K562 (cell line): ENCODE data around the gene MYO18A. TPM values are rescaled to one million over a fixed set of nuclear protein-coding genes. Genes with fewer than 3 reads are reported as not detected.

Source experiments
- FOXP1 ChIP-seq: sonication (generic); formaldehyde crosslinking; IDR thresholded peaks from 2 replicates; pipeline ENCODE4 v1.8.0; 2022; ENCODE audit warnings: mild to moderate bottlenecking, missing genetic modification reagents
- MEIS2 ChIP-seq: fragments of 450-650 bp; IDR thresholded peaks from 2 replicates; pipeline ENCODE4 v1.6.1; 2014; ENCODE audit warnings: mild to moderate bottlenecking; ENCODE audit not compliant: partially characterized antibody
- SPI1 ChIP-seq: IDR thresholded peaks from 2 replicates; pipeline ENCODE4 v1.6.1; 2011; ENCODE audit warnings: low read depth, low read length, control low read depth, borderline replicate concordance
- TBL1XR1 ChIP-seq, 2 experiments: IDR thresholded peaks; 2 replicates each; pipeline ENCODE4 v1.6.1; 2012; ENCODE audit warnings: improper control_type of control experiment in 2 of 2, low read length in 2 of 2, mild to moderate bottlenecking in 1 of 2
- polyA plus RNA-seq, 8 experiments: library from polyadenylated mRNA; depleted of rRNA in 4 of 8; stranded (reverse) in 5 of 8; unstranded in 3 of 8; fragments of >200 nt; fragmentation: Nextera tagmentation in 2 of 8; fragmentation: Illumina TruSeq in 1 of 8; extraction: Ambion mirVana in 2 of 8; extraction: Trizol in 1 of 8; gene quantifications; 2 replicates each; pipeline versions ENCODE4 v1.2.1 to v1.2.3, GENCODE V29; 2011 to 2014; ENCODE audit warnings: inconsistent platforms in 1 of 8, missing spikeins in 1 of 8
- total RNA-seq, 7 experiments: library from RNA; depleted of rRNA in 6 of 7; stranded (reverse); fragments of >200 nt in 6 of 7; fragmentation: Illumina TruSeq in 2 of 7; extraction: Trizol in 2 of 7; gene quantifications; 2 replicates each; pipeline versions ENCODE4 v1.2.1 to v1.2.3, GENCODE V29; 2011 to 2021; ENCODE audit warnings: low replicate concordance in 1 of 7
- TF ChIP-seq, protein P1 (sequence below), 2 experiments: fragments of 250-450 bp in 1 of 2; fragments of 450-650 bp in 1 of 2; sonication (Bioruptor Pico) in 1 of 2; IDR thresholded peaks; 2 replicates each; pipeline versions ENCODE4 v1.6.1 to v1.8.0; 2016 to 2021; ENCODE audit warnings: mild to moderate bottlenecking in 2 of 2, moderate library complexity in 2 of 2, missing compliant biosample characterization in 1 of 2, missing genetic modification characterization in 1 of 2
- TF ChIP-seq, protein P2 (sequence below), 2 experiments: IDR thresholded peaks in 1 of 2; conservative IDR thresholded peaks in 1 of 2; 2 replicates each; pipeline ENCODE4 v1.6.1; 2016; ENCODE audit warnings: low read depth in 2 of 2, mild to moderate bottlenecking in 1 of 2, missing compliant biosample characterization in 1 of 2, missing genetic modification characterization in 1 of 2, moderate library complexity in 1 of 2
- TF ChIP-seq, protein P3 (sequence below): fragments of 450-650 bp; IDR thresholded peaks from 2 replicates; pipeline ENCODE4 v1.6.1; 2016; ENCODE audit warnings: antibody characterized with exemption

The MYO18A gene
- total and polyA plus RNA-seq, 9 of the 15 experiments (the other 6 are each of a cell fraction or from before 2014, with no cell fraction given) = 2.5 to 65.4 (median 17.1) TPM

DNA sequence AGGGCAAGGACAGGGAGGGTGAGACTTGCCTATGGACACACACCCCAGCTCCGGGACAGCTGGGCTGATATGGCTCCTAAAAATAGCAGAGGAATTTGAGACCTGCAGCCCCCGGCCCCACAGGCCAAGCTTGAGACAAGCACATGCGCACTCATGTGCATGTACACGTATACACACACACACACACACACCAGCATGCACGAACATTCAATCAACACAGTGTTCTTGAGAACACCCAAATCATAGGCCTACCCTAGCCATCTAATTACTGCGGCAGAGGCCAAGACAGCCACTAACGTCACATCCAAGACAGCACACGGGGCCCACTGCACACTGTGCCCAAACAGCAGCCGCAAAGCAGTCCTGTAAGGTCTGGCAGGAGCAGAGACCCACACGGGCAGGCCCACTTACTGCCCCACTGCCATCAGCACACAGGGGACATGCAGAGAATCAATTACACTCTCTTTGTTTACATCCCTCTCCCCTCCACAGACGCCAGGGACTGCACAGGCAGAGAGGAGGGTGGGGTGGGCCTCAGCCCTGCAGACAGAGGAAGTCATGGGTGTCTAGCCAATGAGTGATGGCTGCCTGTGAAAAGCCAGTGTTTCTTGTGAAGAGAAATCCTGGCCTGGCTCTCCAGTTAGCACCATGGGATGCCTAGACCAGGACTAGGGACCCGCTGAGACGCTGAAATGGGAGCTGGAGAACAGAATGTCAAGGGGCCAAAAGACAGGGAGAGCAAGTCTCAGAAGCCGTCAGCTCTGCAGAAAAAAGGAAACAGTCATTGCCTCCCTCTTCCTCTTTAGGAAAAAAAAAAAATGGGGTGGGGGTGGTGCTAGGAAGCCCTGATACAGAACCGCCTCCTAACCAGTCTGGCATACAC, 39.3 kb downstream of the MYO18A start (continued):
- TF ChIP-seq TBL1XR1 (IDR thresholded peaks at IDR 0.05; ENCODE audit: low read length in 2 of 2) = no peak
- TF ChIP-seq, protein P1, sequence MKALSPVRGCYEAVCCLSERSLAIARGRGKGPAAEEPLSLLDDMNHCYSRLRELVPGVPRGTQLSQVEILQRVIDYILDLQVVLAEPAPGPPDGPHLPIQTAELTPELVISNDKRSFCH (CRISPR knock-in tag; IDR thresholded peaks at IDR 0.05) = no peak
- TF ChIP-seq, protein P1 (tag; IDR thresholded peaks at IDR 0.05) = no peak
- peak; percentile 50; the same call in 1 of the 2 replicates for TF ChIP-seq SPI1
- TF ChIP-seq, protein P2, sequence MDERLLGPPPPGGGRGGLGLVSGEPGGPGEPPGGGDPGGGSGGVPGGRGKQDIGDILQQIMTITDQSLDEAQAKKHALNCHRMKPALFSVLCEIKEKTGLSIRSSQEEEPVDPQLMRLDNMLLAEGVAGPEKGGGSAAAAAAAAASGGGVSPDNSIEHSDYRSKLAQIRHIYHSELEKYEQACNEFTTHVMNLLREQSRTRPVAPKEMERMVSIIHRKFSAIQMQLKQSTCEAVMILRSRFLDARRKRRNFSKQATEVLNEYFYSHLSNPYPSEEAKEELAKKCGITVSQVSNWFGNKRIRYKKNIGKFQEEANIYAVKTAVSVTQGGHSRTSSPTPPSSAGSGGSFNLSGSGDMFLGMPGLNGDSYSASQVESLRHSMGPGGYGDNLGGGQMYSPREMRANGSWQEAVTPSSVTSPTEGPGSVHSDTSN (CRISPR knock-in tag; IDR thresholded peaks at IDR 0.05; ENCODE audit: low read depth) = no peak
- TF ChIP-seq, protein P2 (tag; conservative IDR thresholded peaks at IDR 0.05; ENCODE audit: low read depth) = peak; percentile 39
- TF ChIP-seq FOXP1 (CRISPR knock-in tag) = no peak
- TF ChIP-seq, protein P3, sequence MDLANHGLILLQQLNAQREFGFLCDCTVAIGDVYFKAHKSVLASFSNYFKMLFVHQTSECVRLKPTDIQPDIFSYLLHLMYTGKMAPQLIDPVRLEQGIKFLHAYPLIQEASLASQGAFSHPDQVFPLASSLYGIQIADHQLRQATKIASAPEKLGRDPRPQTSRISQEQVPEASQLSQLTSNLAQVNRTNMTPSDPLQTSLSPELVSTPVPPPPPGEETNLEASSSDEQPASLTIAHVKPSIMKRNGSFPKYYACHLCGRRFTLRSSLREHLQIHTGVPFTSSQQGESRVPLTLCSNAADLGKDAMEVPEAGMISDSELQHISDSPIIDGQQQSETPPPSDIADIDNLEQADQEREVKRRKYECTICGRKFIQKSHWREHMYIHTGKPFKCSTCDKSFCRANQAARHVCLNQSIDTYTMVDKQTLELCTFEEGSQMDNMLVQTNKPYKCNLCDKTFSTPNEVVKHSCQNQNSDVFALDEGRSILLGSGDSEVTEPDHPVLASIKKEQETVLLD = no peak
- TF ChIP-seq MEIS2 = peak; percentile 49
